Activated T-cell treated with anti-CD3 and anti-CD28 coated beads, Interleukin-2, amount 50 U/mL, for 48 hours (primary cell): Measurements from ENCODE around the gene POU2F2.

Source experiments
- DNase-seq, 2 experiments: peaks; one replicate each; pipeline ENCODE4 v3.0.0-alpha.2; 2020

POU2F2 gene

DNA sequence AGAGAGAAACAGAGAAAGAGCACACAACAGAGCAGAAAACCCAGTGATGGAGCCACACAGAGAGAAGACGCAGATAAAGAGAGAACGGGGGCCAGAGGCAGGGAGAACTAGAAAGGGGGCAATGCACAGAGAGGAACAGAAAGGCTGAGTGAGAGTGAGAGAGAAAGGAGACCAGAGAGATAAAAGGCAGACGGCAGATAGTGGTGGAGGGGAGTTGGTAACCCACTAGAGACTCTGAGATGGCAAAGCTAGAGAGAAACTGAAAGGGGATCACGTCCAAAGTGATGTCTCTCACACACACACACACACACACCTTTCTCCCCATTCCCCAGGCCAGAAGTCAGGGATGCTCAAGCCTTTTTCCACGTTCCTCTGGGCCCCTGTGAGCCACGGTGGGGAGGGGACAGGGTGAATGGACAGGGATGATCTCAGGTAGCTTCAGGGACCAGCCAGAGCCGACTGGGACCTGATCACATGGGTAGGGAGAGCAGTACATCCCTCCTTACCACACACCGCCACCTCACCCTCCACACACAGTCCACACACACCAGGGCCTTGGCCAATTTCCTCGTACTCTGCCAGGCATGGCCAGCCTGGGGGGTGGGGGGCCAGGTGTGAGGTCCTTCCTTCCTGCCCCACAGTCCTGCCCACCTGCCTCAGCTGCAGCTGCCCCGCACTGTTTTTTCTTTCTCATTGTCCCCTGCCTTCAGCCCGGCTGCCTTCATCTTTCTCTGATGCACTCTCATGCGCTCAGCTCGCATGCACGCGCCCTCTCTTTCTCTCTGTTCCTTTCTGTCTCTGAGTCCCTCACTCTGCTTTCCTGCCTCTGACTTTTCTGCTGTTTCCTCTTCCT is 22.5 kb upstream of the POU2F2 start:
- DNase-seq = no peak

DNA sequence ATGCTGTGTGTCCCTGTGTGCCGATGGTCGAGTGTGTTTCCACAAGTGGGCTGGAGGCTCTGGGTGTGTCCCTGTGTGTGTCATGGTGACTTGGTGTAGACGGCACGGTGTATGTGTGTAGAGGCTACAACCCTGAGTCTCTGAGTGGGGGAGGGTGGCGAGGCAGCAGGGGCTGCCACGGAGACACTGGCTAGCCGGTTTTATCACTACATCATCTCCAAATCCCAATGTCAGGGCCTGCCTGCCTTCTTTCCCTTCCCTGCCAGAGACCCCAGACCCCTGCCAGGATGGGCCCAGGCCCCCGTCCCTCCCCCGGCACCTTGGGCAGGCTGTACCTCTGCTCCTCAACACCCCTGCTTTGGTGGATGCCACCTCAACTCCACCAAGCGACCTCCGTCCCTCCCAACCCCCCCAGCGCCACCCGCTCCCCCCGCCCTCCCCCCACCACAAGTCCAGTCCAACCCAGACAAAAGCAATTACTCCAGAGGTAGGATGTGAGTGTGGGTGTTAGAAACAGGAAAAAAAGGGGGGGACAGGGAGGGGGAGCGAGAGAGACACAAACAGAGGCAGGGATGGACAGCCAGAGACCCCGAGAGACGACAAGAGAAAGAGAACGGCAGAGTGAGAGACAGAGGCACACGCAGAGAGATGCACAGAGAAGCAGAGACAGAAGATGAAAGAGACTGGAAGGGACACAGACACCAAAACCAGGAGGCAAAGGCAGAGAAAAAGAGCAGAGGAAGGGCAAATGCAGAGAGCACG is 21.6 kb upstream of the POU2F2 start:
- DNase-seq = no peak

- no peak for DNase-seq
These were observed 20.8 kb upstream of the POU2F2 start for GRCh38 chr19:42152910-42153671.

DNA sequence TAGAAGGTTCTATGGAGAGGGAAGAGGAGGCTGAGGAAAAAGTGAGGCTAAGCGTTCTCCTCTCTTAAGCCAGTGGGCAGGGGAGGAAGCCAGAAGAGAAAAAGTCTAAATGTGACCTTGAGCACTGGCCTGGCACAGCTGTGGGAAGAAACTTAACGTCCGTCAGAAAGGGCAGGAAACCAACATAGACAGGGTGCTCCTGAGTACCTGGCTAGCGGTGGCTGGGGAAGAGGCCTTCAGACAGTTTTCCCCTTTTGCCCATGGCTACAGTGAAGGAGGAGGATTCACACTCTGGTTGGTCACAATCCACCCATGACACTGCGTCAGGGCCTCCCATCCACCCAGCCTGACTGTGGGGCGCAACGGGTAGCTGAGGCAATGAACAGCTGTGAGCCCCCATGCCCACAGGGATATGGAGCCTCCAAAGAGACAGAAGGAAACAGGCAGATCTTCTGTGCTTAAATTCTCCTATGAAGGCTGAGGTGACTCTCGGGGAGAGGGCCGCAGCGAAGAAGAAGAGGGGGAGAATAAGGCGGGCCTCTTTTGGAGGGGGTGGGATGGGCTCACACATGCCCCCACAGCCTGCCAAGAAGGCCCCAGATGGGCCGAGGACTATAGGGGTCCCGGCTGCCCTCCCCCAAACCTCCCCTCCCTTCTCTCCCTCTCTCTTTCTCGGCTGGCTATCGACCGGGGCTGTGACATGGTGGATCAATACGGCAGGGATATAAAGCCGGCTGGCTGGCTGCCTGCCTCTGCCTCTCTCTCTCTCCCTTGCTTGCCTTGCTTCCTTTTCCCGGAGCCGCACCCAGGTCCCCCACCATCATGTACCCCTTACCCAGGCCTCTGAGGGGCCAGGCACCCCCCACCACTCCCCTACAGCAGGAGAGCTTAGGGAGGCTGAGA is 19.8 kb upstream of the POU2F2 start:
- no peak for DNase-seq

GRCh38 chr19:42150911-42151361 is 18.7 kb upstream of the POU2F2 start:
- no peak for DNase-seq

- no peak for DNase-seq
These were observed 18.1 kb upstream of the POU2F2 start for GRCh38 chr19:42150364-42150763.

GRCh38 chr19:42149447-42150202 is 17.4 kb upstream of the POU2F2 start:
- DNase-seq = no peak

GRCh38 chr19:42148266-42148665 is 16.0 kb upstream of the POU2F2 start:
- DNase-seq = no peak

GRCh38 chr19:42143341-42144234 is 11.3 kb upstream of the POU2F2 start:
- no peak for DNase-seq

- DNase-seq = peak in 1 of 2 experiments; percentile 46
These were observed 8.0 kb upstream of the POU2F2 start for GRCh38 chr19:42140125-42140754.

DNA sequence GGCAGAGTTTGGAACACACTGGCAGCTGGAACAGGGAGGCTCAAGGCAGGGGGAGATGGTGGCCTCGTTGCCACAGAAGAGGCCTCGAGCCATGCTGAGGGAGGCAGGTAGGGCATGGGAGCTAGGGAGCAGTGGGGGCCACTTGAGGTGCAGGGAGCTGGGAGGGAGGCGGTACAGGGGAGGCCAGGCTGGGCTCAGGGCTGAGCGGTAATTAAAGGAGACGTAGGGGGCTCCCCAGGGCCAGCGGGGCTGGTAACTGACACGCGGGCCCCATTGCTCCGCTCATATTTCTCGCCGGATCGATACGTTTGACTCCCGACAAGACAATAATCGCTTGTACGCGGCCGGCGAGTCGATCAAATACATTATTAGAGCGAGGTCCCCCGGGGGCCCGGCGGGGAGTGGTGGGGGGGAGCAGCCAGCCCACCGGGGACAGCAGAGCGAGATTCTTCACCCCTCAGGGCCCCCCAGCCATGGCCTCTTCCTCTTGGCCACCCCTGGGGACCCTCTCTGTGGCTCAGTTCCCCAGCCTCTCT is 2.4 kb upstream of the POU2F2 start:
- no peak for DNase-seq

- DNase-seq = peak; percentile 95
These were observed 744 bp upstream of the POU2F2 start for GRCh38 chr19:42132851-42133528.

DNA sequence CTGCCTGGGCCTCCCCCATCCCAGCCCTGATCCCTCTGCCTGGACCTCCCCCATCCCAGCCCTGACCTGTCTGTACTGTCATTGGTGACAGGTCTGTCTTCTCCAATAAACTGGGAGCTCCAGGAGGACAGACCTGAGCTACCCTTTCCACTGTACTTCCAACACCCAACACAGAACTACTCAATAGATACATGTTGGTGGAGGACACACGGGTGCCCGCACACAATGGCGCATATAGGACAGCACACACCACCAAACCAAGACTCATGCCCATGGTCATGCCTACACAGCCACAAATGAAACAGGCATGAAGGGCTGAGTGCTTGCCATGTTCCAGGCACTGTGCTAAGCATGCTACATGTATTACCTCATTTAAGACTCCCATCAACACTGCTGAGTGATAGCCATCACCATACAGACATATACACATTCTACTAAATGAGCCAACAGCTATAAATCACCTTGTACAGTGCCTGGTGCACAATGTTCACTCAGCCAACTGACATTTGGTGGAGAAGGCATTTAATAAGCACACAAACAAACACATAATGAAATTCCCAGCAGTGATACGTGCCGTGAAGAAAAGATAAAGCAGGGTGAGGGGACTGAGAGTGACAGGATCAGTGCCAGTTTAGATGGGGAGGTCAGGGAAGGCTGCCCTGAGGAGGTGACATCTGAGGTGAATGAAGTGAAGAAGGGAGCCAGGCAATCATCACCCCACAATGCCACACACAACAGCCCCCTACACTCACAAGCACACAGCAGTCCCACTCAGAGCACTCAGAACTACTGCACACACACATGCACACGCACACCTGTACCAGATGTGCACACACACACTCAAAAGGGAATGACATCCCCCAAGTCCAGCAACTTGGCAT is 857 bp downstream of the POU2F2 start:
- no peak for DNase-seq

DNA sequence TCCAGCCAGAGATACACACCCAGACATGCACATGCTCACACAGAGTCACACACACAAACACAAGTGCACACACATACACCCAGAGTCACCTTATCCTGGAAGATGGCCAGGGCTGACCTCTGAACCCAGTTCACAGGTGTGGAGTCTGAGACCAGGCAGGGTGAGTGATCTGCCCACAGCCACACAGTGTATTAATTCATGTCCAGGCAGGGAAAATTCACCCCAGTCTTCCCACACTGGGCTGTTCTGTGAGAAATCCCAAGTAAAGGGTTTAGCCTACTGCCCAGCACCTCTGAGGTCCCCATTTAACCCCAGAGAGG is 2.0 kb downstream of the POU2F2 start:
- DNase-seq = no peak

DNA sequence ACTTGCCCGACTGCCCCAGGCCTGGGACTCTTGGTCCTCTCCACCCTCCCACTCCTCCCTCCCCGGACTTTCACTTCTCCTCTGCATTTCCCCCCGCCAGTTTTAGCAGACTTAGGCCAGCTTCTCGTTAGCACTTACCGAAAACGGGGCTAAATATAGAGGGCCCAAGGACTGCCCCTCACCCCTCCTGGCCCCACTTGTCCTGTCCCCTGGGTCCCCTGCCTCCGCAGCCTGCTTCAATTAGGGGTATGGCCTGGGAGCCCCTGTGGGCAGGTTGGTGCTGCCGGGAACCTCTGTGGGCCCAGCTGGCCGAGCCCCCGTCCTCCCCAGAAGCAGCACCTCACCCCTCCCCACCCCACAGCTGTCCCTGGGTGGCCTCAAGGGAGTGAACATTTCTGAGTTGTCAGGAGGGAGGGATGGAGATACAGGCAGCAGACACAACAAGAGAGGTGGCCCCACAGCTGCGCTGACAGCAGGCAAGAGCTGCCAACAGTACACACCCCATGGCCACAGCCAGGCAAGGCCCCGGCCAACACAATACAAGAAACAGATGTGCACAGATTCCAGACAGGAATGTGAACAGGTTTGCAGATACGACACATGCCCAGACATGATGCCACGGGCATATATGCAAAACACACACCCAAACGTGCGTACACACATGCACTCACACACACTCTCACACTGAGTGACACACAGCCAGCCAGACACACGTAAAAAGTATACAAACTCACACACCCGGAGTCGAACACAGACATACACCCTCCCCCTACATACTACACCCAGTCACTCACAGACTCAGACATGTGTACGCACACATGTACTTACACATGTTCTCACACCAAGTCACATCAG is 2.6 kb downstream of the POU2F2 start:
- no peak for DNase-seq

GRCh38 chr19:42126574-42126973 is 5.7 kb downstream of the POU2F2 start:
- no peak for DNase-seq

- no peak for DNase-seq
These were observed 6.7 kb downstream of the POU2F2 start for GRCh38 chr19:42125536-42125935.
